ENCODE data around the gene SSBP3.

SSBP3 gene

DNA sequence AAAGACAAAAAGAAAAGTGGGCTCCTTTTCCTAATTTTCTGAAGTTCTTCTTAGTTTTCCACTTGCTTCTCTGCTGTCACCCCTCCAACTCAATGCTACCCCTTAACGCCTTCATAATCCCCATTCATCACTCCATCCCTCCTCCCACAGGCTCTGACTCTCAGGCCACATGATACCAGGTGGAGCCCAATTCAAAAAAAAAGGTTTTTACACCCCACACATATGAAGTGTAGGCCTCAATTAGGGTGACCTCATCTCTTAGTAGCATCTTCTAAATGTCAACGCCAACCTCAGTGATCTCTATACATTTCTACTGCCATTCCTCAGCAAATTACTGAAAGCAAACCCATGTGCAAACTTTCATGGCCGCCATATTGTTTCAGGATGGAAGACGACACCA is 6.4 kb downstream of the SSBP3 start:
- H3K27ac ChIP-seq (ENCODE audit: low read length): no peak overlapping the region
- H3K27me3 ChIP-seq (ENCODE audit: insufficient read depth, low read length, poor library complexity): no peaks in the 10 kb centered on the region
- no peak overlapping the region for H3K9ac ChIP-seq (ENCODE audit: low read depth, low read length)
- peaks cover 44% of the 10 kb centered on the region for H3K4me1 ChIP-seq (ENCODE audit: insufficient read depth, low read length)
- peaks cover 98% of the 10 kb centered on the region for H3K79me2 ChIP-seq (ENCODE audit: insufficient read depth, low read length)
- peak overlapping the region; percentile 1; the same call in 1 of the 2 replicates for H3K4me2 ChIP-seq (ENCODE audit: insufficient read depth, low read length)
- TF ChIP-seq, protein P1, sequence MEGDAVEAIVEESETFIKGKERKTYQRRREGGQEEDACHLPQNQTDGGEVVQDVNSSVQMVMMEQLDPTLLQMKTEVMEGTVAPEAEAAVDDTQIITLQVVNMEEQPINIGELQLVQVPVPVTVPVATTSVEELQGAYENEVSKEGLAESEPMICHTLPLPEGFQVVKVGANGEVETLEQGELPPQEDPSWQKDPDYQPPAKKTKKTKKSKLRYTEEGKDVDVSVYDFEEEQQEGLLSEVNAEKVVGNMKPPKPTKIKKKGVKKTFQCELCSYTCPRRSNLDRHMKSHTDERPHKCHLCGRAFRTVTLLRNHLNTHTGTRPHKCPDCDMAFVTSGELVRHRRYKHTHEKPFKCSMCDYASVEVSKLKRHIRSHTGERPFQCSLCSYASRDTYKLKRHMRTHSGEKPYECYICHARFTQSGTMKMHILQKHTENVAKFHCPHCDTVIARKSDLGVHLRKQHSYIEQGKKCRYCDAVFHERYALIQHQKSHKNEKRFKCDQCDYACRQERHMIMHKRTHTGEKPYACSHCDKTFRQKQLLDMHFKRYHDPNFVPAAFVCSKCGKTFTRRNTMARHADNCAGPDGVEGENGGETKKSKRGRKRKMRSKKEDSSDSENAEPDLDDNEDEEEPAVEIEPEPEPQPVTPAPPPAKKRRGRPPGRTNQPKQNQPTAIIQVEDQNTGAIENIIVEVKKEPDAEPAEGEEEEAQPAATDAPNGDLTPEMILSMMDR (IDR thresholded peaks at IDR 0.05; ENCODE audit: borderline replicate concordance, extremely low read depth, low read length, poor library complexity, severe bottlenecking): no peak
- TF ChIP-seq EZH2 (IDR thresholded peaks at IDR 0.05; ENCODE audit: borderline replicate concordance, low read depth, low read length, severe bottlenecking): no peak
- no peak for DNase-seq
- peaks cover 87% of the 10 kb centered on the region for H3K36me3 ChIP-seq (ENCODE audit: insufficient read depth, low read length)
- peaks cover 80% of the 10 kb centered on the region for H4K20me1 ChIP-seq (ENCODE audit: insufficient read depth, low read length)
- no peaks in the 10 kb centered on the region for H3K9me3 ChIP-seq (ENCODE audit: insufficient read depth, low read length, severe bottlenecking)
- H2AFZ ChIP-seq (ENCODE audit: low read depth, low read length): no peak overlapping the region
- no peak overlapping the region for H3K4me3 ChIP-seq (ENCODE audit: low read depth in 1 of 2, low read length in 2 of 2)
- ATAC-seq (ENCODE audit: insufficient read depth, low read depth): no peak

DNA sequence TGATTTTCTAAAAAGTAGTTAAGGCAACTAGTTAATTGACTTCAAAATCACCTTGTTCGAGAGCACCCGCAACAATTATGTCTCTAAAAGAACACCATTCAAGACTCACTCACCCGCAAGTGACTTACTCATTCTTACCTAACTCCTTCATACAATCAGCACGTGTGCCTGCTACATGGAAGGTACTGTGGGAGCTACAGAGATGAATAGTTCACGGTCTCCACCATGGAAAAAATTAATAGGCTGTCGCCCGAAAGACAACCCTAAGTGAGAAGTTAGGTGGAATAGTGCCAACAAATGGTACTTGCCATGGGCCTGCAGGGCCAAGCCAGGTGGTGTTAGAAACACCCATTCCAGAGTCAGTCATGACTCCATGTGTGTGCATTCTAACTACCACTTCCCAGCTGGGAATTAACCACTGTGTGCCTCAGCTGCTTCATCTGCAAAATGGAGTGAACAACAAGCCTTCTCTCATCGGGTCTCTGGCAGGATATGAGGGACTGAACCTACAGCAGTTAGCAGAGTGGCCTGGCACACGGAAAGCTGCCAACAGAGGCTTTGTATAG is 7.1 kb downstream of the SSBP3 start:
- Histone ChIP-seq H3K9ac (ENCODE audit: low read depth, low read length) (no peak overlapping the region), H3K36me3 (ENCODE audit: insufficient read depth, low read length) (peaks cover 93% of the 10 kb centered on the region), H3K27me3 (ENCODE audit: insufficient read depth, low read length, poor library complexity) (no peaks in the 10 kb centered on the region), H3K4me1 (ENCODE audit: insufficient read depth, low read length) (peaks cover 36% of the 10 kb centered on the region), H3K79me2 (ENCODE audit: insufficient read depth, low read length) (peaks cover 96% of the 10 kb centered on the region), H3K4me2 (ENCODE audit: insufficient read depth, low read length) (no peak overlapping the region), H3K27ac (ENCODE audit: low read length) (no peak overlapping the region), H3K4me3 (ENCODE audit: low read depth in 1 of 2, low read length in 2 of 2) (no peak overlapping the region), H4K20me1 (ENCODE audit: insufficient read depth, low read length) (peaks cover 76% of the 10 kb centered on the region), H2AFZ (ENCODE audit: low read depth, low read length) (no peak overlapping the region), H3K9me3 (ENCODE audit: insufficient read depth, low read length, severe bottlenecking) (no peaks in the 10 kb centered on the region)
- no peak for TF ChIP-seq EZH2 (IDR thresholded peaks at IDR 0.05; ENCODE audit: borderline replicate concordance, low read depth, low read length, severe bottlenecking)
- TF ChIP-seq, protein P1 (IDR thresholded peaks at IDR 0.05; ENCODE audit: borderline replicate concordance, extremely low read depth, low read length, poor library complexity, severe bottlenecking): no peak
- no peak for DNase-seq
- ATAC-seq (ENCODE audit: insufficient read depth, low read depth): no peak

DNA sequence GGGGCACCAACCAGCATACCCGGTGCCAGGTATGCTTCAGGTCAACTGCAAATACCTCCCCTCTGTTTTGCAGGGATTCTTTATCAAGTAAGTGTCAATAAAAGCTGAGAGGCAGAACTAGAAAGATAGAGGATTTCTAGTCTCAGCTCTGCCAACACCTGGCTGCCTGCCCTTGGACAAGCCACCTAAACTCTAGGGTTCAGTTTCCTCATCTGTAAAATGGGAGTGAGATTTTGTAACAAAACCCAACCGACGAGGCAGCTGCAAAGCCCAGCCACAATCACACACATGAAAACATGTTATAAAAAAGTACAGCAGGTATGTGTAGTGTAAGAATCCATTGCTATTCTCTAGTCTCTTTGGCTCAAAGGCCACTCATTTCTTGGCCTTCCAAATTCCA is 8.2 kb downstream of the SSBP3 start:
- H3K27ac ChIP-seq (ENCODE audit: low read length): no peak overlapping the region
- no peak overlapping the region for H3K4me3 ChIP-seq (ENCODE audit: low read depth in 1 of 2, low read length in 2 of 2)
- ATAC-seq (ENCODE audit: insufficient read depth, low read depth): no peak
- H3K36me3 ChIP-seq (ENCODE audit: insufficient read depth, low read length): peaks cover 93% of the 10 kb centered on the region
- H3K4me1 ChIP-seq (ENCODE audit: insufficient read depth, low read length): peaks cover 26% of the 10 kb centered on the region
- H4K20me1 ChIP-seq (ENCODE audit: insufficient read depth, low read length): peaks cover 74% of the 10 kb centered on the region
- no peaks in the 10 kb centered on the region for H3K9me3 ChIP-seq (ENCODE audit: insufficient read depth, low read length, severe bottlenecking)
- TF ChIP-seq, protein P1 (IDR thresholded peaks at IDR 0.05; ENCODE audit: borderline replicate concordance, extremely low read depth, low read length, poor library complexity, severe bottlenecking): no peak
- TF ChIP-seq EZH2 (IDR thresholded peaks at IDR 0.05; ENCODE audit: borderline replicate concordance, low read depth, low read length, severe bottlenecking): no peak
- H3K79me2 ChIP-seq (ENCODE audit: insufficient read depth, low read length): peaks cover 96% of the 10 kb centered on the region
- no peak overlapping the region for H3K4me2 ChIP-seq (ENCODE audit: insufficient read depth, low read length)
- no peak overlapping the region for H2AFZ ChIP-seq (ENCODE audit: low read depth, low read length)
- DNase-seq: no peak
- H3K9ac ChIP-seq (ENCODE audit: low read depth, low read length): no peak overlapping the region
- no peaks in the 10 kb centered on the region for H3K27me3 ChIP-seq (ENCODE audit: insufficient read depth, low read length, poor library complexity)

All from DND-41 (cell line).